Measurements from ENCODE around the gene INSRR.

The INSRR gene

DNA sequence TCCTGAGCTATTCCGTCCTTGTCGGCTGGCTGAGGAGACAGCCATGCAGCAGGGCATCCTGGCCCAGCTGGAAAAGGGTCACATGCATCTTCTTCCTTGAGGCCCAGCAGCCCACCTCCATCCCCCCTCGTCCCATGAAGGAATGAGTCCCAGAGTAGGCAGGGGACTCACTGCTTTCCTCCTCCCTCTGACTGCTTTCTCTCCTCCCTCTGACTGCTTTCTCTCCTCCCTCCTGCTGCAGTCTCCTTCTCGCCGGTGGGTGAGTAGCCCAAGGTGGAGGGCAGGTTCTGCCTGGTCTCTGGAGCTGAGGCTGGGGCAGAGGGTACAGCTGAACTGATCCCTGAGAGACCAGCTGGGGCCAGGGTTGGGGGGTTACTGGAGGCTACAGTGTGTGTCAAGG is 15.2 kb upstream of the INSRR start:
- no peak overlapping the region for H3K27ac ChIP-seq (ENCODE audit: low read length)
- H4K20me1 ChIP-seq (ENCODE audit: insufficient read depth, low read length): no peaks in the 10 kb centered on the region
- H2AFZ ChIP-seq (ENCODE audit: low read depth, low read length): no peak overlapping the region
- no peak overlapping the region for H3K9ac ChIP-seq (ENCODE audit: low read depth, low read length)
- H3K9me3 ChIP-seq (ENCODE audit: insufficient read depth, low read length, severe bottlenecking): no peaks in the 10 kb centered on the region
- no peak for TF ChIP-seq CTCF (IDR thresholded peaks at IDR 0.05; ENCODE audit: borderline replicate concordance, extremely low read depth, low read length, poor library complexity, severe bottlenecking)
- TF ChIP-seq EZH2 (IDR thresholded peaks at IDR 0.05; ENCODE audit: borderline replicate concordance, low read depth, low read length, severe bottlenecking): no peak
- H3K27me3 ChIP-seq (ENCODE audit: insufficient read depth, low read length, poor library complexity): peaks cover 25% of the 10 kb centered on the region
- H3K36me3 ChIP-seq (ENCODE audit: insufficient read depth, low read length): no peaks in the 10 kb centered on the region
- no peak overlapping the region for H3K4me2 ChIP-seq (ENCODE audit: insufficient read depth, low read length)
- no peaks in the 10 kb centered on the region for H3K4me1 ChIP-seq (ENCODE audit: insufficient read depth, low read length)
- DNase-seq: no peak
- no peaks in the 10 kb centered on the region for H3K79me2 ChIP-seq (ENCODE audit: insufficient read depth, low read length)
- H3K4me3 ChIP-seq (ENCODE audit: low read depth in 1 of 2, low read length in 2 of 2): no peak overlapping the region
- ATAC-seq (ENCODE audit: insufficient read depth, low read depth): no peak

- Histone ChIP-seq H4K20me1 (ENCODE audit: insufficient read depth, low read length) (no peaks in the 10 kb centered on the region), H3K36me3 (ENCODE audit: insufficient read depth, low read length) (no peaks in the 10 kb centered on the region), H3K4me2 (ENCODE audit: insufficient read depth, low read length) (no peak overlapping the region), H2AFZ (ENCODE audit: low read depth, low read length) (no peak overlapping the region), H3K9me3 (ENCODE audit: insufficient read depth, low read length, severe bottlenecking) (no peaks in the 10 kb centered on the region), H3K4me1 (ENCODE audit: insufficient read depth, low read length) (no peaks in the 10 kb centered on the region), H3K4me3 (ENCODE audit: low read depth in 1 of 2, low read length in 2 of 2) (no peak overlapping the region), H3K9ac (ENCODE audit: low read depth, low read length) (no peak overlapping the region), H3K27ac (ENCODE audit: low read length) (no peak overlapping the region), H3K27me3 (ENCODE audit: insufficient read depth, low read length, poor library complexity) (peaks cover 25% of the 10 kb centered on the region), H3K79me2 (ENCODE audit: insufficient read depth, low read length) (no peaks in the 10 kb centered on the region)
- no peak for DNase-seq
- no peak for TF ChIP-seq EZH2 (IDR thresholded peaks at IDR 0.05; ENCODE audit: borderline replicate concordance, low read depth, low read length, severe bottlenecking)
- no peak for TF ChIP-seq CTCF (IDR thresholded peaks at IDR 0.05; ENCODE audit: borderline replicate concordance, extremely low read depth, low read length, poor library complexity, severe bottlenecking)
- no peak for ATAC-seq (ENCODE audit: insufficient read depth, low read depth)
These were observed 14.7 kb upstream of the INSRR start for GRCh38 chr1:156873659-156874058.

GRCh38 chr1:156869455-156869854 is 10.5 kb upstream of the INSRR start:
- H2AFZ ChIP-seq (ENCODE audit: low read depth, low read length): no peak overlapping the region
- H3K9me3 ChIP-seq (ENCODE audit: insufficient read depth, low read length, severe bottlenecking): no peaks in the 10 kb centered on the region
- H3K4me3 ChIP-seq (ENCODE audit: low read depth in 1 of 2, low read length in 2 of 2): no peak overlapping the region
- no peak overlapping the region for H3K9ac ChIP-seq (ENCODE audit: low read depth, low read length)
- no peaks in the 10 kb centered on the region for H3K79me2 ChIP-seq (ENCODE audit: insufficient read depth, low read length)
- TF ChIP-seq EZH2 (IDR thresholded peaks at IDR 0.05; ENCODE audit: borderline replicate concordance, low read depth, low read length, severe bottlenecking) (no peak), CTCF (IDR thresholded peaks at IDR 0.05; ENCODE audit: borderline replicate concordance, extremely low read depth, low read length, poor library complexity, severe bottlenecking) (no peak)
- H3K36me3 ChIP-seq (ENCODE audit: insufficient read depth, low read length): no peaks in the 10 kb centered on the region
- no peak overlapping the region for H3K4me2 ChIP-seq (ENCODE audit: insufficient read depth, low read length)
- peaks cover 16% of the 10 kb centered on the region for H3K27me3 ChIP-seq (ENCODE audit: insufficient read depth, low read length, poor library complexity)
- DNase-seq (no peak), ATAC-seq (ENCODE audit: insufficient read depth, low read depth) (no peak)
- no peaks in the 10 kb centered on the region for H4K20me1 ChIP-seq (ENCODE audit: insufficient read depth, low read length)
- no peak overlapping the region for H3K27ac ChIP-seq (ENCODE audit: low read length)
- no peaks in the 10 kb centered on the region for H3K4me1 ChIP-seq (ENCODE audit: insufficient read depth, low read length)

GRCh38 chr1:156868341-156868740 is 9.4 kb upstream of the INSRR start:
- Histone ChIP-seq H3K4me1 (ENCODE audit: insufficient read depth, low read length) (no peaks in the 10 kb centered on the region), H3K27ac (ENCODE audit: low read length) (no peak overlapping the region), H3K27me3 (ENCODE audit: insufficient read depth, low read length, poor library complexity) (peaks cover 12% of the 10 kb centered on the region), H2AFZ (ENCODE audit: low read depth, low read length) (no peak overlapping the region), H3K4me2 (ENCODE audit: insufficient read depth, low read length) (no peak overlapping the region), H4K20me1 (ENCODE audit: insufficient read depth, low read length) (0 out of 2 replicates have a peak, but pooled peaks cover 4% of the 10 kb centered on the region), H3K4me3 (ENCODE audit: low read depth in 1 of 2, low read length in 2 of 2) (no peak overlapping the region), H3K9ac (ENCODE audit: low read depth, low read length) (no peak overlapping the region), H3K9me3 (ENCODE audit: insufficient read depth, low read length, severe bottlenecking) (no peaks in the 10 kb centered on the region), H3K36me3 (ENCODE audit: insufficient read depth, low read length) (no peaks in the 10 kb centered on the region), H3K79me2 (ENCODE audit: insufficient read depth, low read length) (no peaks in the 10 kb centered on the region)
- TF ChIP-seq CTCF (IDR thresholded peaks at IDR 0.05; ENCODE audit: borderline replicate concordance, extremely low read depth, low read length, poor library complexity, severe bottlenecking): no peak
- TF ChIP-seq EZH2 (IDR thresholded peaks at IDR 0.05; ENCODE audit: borderline replicate concordance, low read depth, low read length, severe bottlenecking): no peak
- ATAC-seq (ENCODE audit: insufficient read depth, low read depth) (no peak; the same call in 2 of the 3 replicates), DNase-seq (no peak)

Data from DND-41 (cell line).